SKM-1 treated with dmso at 0.1 percent for 144 hours (cell line): ENCODE results near the gene ROMO1.
"Not testable (repeated sequence)": the region's sequence is repeated elsewhere in the genome, so short reads cannot be mapped to it uniquely, and the experiment has no call there.

ENCODE experiments used
- DNase-seq: peaks from one replicate; lab custom pipeline; 2025; ENCODE audit not compliant: unreplicated experiment; lab: John Stamatoyannopoulos, UW

The ROMO1 gene

GRCh38 chr20:35710039-35710438 is 10.8 kb downstream of the ROMO1 start:
- no peak for DNase-seq

GRCh38 chr20:35710884-35711587 is 11.8 kb downstream of the ROMO1 start:
- DNase-seq: no peak

- no peak for DNase-seq
Measured at GRCh38 chr20:35711588-35712209, 12.5 kb downstream of the ROMO1 start.

GRCh38 chr20:35713120-35713519 is 13.9 kb downstream of the ROMO1 start:
- DNase-seq: not testable (repeated sequence)

- no peak for DNase-seq
Measured at GRCh38 chr20:35714127-35714526, 14.9 kb downstream of the ROMO1 start.

GRCh38 chr20:35715652-35716051 is 16.4 kb downstream of the ROMO1 start:
- no peak for DNase-seq

GRCh38 chr20:35716330-35716729 is 17.1 kb downstream of the ROMO1 start:
- no peak for DNase-seq

- DNase-seq: not testable (repeated sequence)
Measured at GRCh38 chr20:35718321-35718720, 19.1 kb downstream of the ROMO1 start.

GRCh38 chr20:35718972-35719635 is 19.9 kb downstream of the ROMO1 start:
- DNase-seq: no peak

- DNase-seq: no peak
Measured at GRCh38 chr20:35719717-35720116, 20.5 kb downstream of the ROMO1 start.

- DNase-seq: no peak
Measured at GRCh38 chr20:35720165-35721123, 21.2 kb downstream of the ROMO1 start.

- DNase-seq: no peak
Measured at GRCh38 chr20:35721219-35721618, 22.0 kb downstream of the ROMO1 start.

- no peak for DNase-seq
Measured at GRCh38 chr20:35721621-35722020, 22.4 kb downstream of the ROMO1 start.

- not testable (repeated sequence) for DNase-seq
Measured at GRCh38 chr20:35723275-35723639, 24.1 kb downstream of the ROMO1 start.

GRCh38 chr20:35723652-35724320 is 24.6 kb downstream of the ROMO1 start:
- DNase-seq: not testable (repeated sequence)

GRCh38 chr20:35724321-35725230 is 25.4 kb downstream of the ROMO1 start:
- no peak for DNase-seq

- DNase-seq: peak; percentile 48
Measured at GRCh38 chr20:35726842-35727711, 27.9 kb downstream of the ROMO1 start.

- no peak for DNase-seq
Measured at GRCh38 chr20:35729283-35729807, 30.1 kb downstream of the ROMO1 start.
